MCF 10A (cell line): ENCODE data around the gene CIBAR2. TPM values are rescaled to one million over a fixed set of nuclear protein-coding genes. Genes with fewer than 3 reads are reported as not detected.

Experiments
- BruUV-seq: library from RNA; stranded (reverse); fragments of 400-500 nt; replicated peaks from 2 replicates; lab custom pipeline; 2021; lab: Mats Ljungman, UMichigan
- CTCF ChIA-PET: fragments of 300-600 bp; sonication (Branson Sonifier 250); formaldehyde crosslinking; extraction: SDS; loops from one replicate; lab custom pipeline; 2021; ENCODE audit warnings: antibody characterized with exemption, inconsistent platforms; lab: Yijun Ruan, JAX
- POLR2A ChIA-PET: fragments of 300-600, 350-650 bp; sonication (Branson Sonifier 250); formaldehyde crosslinking; extraction: SDS; loops from one replicate; lab custom pipeline; 2020; ENCODE audit warnings: antibody characterized with exemption, inconsistent platforms; lab: Yijun Ruan, JAX
- DNase-seq: peaks from one replicate; pipeline ENCODE4 v3.0.0-alpha.2; 2018; ENCODE audit not compliant: unreplicated experiment
- H3K27ac Mint-ChIP-seq: one replicate; pipeline ENCODE4 v1.8.0; 2022; ENCODE audit warnings: mild to moderate bottlenecking, low read depth, mixed read lengths; ENCODE audit not compliant: unreplicated experiment
- H3K27me3 Mint-ChIP-seq: one replicate; pipeline ENCODE4 v1.8.0; 2022; ENCODE audit warnings: mixed read lengths; ENCODE audit not compliant: insufficient read depth, unreplicated experiment
- H3K36me3 Mint-ChIP-seq: one replicate; pipeline ENCODE4 v1.8.0; 2022; ENCODE audit warnings: mild to moderate bottlenecking, moderate library complexity, mixed read lengths; ENCODE audit not compliant: insufficient read depth, unreplicated experiment
- H3K4me1 Mint-ChIP-seq: one replicate; pipeline ENCODE4 v1.8.0; 2022; ENCODE audit warnings: mixed read lengths; ENCODE audit not compliant: insufficient read depth, unreplicated experiment
- H3K4me3 Mint-ChIP-seq: one replicate; pipeline ENCODE4 v1.8.0; 2022; ENCODE audit warnings: mild to moderate bottlenecking, moderate library complexity, mixed read lengths; ENCODE audit not compliant: unreplicated experiment
- H3K9me3 Mint-ChIP-seq: one replicate; pipeline ENCODE4 v1.8.0; 2022; ENCODE audit warnings: mixed read lengths; ENCODE audit not compliant: unreplicated experiment
- CTCF ChIP-seq: fragments of 200-600 bp; IDR thresholded peaks from one replicate; pipeline ENCODE4 v1.8.0; 2022; ENCODE audit warnings: antibody characterized with exemption, mild to moderate bottlenecking; ENCODE audit not compliant: unreplicated experiment
- intact Hi-C: fragments of 100-400 bp; cut with micrococcal nuclease; formaldehyde crosslinking; loops from 2 replicates; pipeline ENCODE4 v1.14.1; 2022
- total RNA-seq: library from RNA; stranded (reverse); gene quantifications from 2 replicates; pipeline ENCODE4 v1.2.3, GENCODE V29; 2022

CIBAR2 gene
- total RNA-seq, 1 experiment from 2014 or later = not detected

- BruUV-seq = no TSS peak
These were observed 41.4 kb upstream of the CIBAR2 start for GRCh38 chr16:85153656-85154091.

GRCh38 chr16:85153046-85153445, 40.8 kb upstream of the CIBAR2 start:
- H3K27me3 Mint-ChIP-seq = peaks cover 18% of the 10 kb centered on the region
- no TSS peak for BruUV-seq
- ChIA-PET CTCF (interaction anchor here (0.8 to 1.4 kb wide), 2 partner anchors 19 to 38 kb away, joined by 3 to 8 read pairs; no protein-coding TSS in a partner anchor), POLR2A (interaction anchor here (0.9 to 1.9 kb wide), 6 partner anchors 13 to 459 kb away, joined by 3 to 5 read pairs (median 4); no protein-coding TSS in a partner anchor)
- intact Hi-C loops = no loop called here
- H3K36me3 Mint-ChIP-seq = peaks cover 5% of the 10 kb centered on the region
- no peak overlapping the region for H3K27ac Mint-ChIP-seq
- no peak for DNase-seq
- no peak for TF ChIP-seq CTCF
- peaks cover 42% of the 10 kb centered on the region for H3K4me1 Mint-ChIP-seq
- no peaks in the 10 kb centered on the region for H3K9me3 Mint-ChIP-seq
- H3K4me3 Mint-ChIP-seq = no peak overlapping the region

More at GRCh38 chr16:85153656-85154091, 41.4 kb upstream of the CIBAR2 start:
- Mint-ChIP-seq H3K4me1 (peaks cover 42% of the 10 kb centered on the region), H3K27ac (no peak overlapping the region), H3K36me3 (peaks cover 5% of the 10 kb centered on the region), H3K27me3 (peaks cover 23% of the 10 kb centered on the region), H3K9me3 (no peaks in the 10 kb centered on the region), H3K4me3 (no peak overlapping the region)
- no peak for TF ChIP-seq CTCF
- CTCF ChIA-PET = interaction anchor here (1.4 kb wide), 1 partner anchor 39 kb away, joined by 8 read pairs; no protein-coding TSS in a partner anchor
- DNase-seq = no peak
- intact Hi-C loops = no loop called here
- POLR2A ChIA-PET = interaction anchor here (0.6 to 1.9 kb wide), 4 partner anchors 13 to 159 kb away, joined by 3 to 5 read pairs (median 4); no protein-coding TSS in a partner anchor

GRCh38 chr16:85152414-85153030, 40.2 kb upstream of the CIBAR2 start:
- CTCF ChIA-PET = interaction anchor here (0.6 to 1.4 kb wide), 4 partner anchors 12 to 92 kb away, joined by 3 to 8 read pairs (median 3); no protein-coding TSS in a partner anchor

More at GRCh38 chr16:85152414-85153030, 40.2 kb upstream of the CIBAR2 start:
- no peak overlapping the region for H3K4me3 Mint-ChIP-seq
- H3K27ac Mint-ChIP-seq = peak overlapping the region; percentile 20
- intact Hi-C loops = no loop called here
- POLR2A ChIA-PET = interaction anchor here (0.6 to 1.9 kb wide), 12 partner anchors 14 to 1243 kb away, joined by 3 to 5 read pairs (median 4); partner anchors contain the start of gene GSE1
- peaks cover 13% of the 10 kb centered on the region for H3K27me3 Mint-ChIP-seq
- H3K4me1 Mint-ChIP-seq = peaks cover 42% of the 10 kb centered on the region
- DNase-seq = peak; percentile 84
- no peak for TF ChIP-seq CTCF
- BruUV-seq = no TSS peak
- H3K9me3 Mint-ChIP-seq = no peaks in the 10 kb centered on the region
- H3K36me3 Mint-ChIP-seq = peaks cover 5% of the 10 kb centered on the region
